ENCODE measurements around the gene HOXA10.
A peak's percentile ranks its signal among the peaks of the same experiment; 100 is the strongest.

Gene HOXA10

DNA sequence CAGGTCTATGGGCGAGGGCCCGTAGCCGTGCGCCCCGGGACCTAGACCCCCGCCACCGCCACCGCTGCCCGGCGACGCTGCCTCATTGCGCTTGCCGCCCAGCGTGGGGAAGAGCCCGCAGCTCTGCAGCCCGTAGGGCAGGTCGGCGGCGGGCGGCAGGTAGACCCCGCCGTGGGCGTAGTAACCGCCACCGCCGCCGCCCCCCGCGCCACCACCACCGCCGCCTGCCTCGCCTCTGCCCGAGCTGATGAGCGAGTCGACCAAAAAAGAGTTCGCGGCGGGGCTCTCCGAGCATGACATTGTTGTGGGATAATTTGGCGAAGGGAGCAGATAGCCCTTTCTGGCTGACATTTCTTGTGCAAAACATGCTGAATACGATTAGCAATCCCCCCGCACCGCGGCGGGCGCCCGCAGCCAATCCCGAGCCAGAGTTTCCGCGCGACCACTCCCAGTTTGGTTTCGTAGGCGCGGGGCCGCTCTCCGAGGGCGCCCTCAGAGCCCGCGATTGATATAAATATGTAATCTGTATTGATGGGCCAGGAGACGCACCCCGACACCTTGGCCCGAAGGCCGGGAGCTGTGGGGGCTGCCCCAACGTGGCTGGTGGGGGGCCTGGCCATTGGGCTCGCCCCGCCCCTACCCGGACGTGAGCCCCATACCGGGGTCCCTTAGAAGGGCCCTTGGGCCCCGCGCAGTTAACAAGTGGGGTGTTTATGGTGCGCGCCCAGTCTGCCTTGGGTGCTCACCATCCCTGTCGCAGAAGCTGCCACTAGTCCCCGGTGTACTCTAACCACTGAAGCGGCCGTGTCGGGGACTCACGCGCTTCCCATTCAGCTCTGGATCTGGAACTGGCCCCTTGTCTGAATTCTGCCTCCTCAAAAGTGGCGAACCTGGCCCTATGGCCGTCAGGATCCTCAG, at the start of gene HOXA10:
HOXA10 (minus strand) TSS at position 365 of the 918 bp plus-strand sequence; CDS start at position 351, 14 bp downstream.
- no peak within 1 kb of the TSS for H3K4me3 ChIP-seq (ENCODE audit: low read length)
- DNase-seq (ENCODE audit: low read depth) = no peak
- TF ChIP-seq, protein P1, sequence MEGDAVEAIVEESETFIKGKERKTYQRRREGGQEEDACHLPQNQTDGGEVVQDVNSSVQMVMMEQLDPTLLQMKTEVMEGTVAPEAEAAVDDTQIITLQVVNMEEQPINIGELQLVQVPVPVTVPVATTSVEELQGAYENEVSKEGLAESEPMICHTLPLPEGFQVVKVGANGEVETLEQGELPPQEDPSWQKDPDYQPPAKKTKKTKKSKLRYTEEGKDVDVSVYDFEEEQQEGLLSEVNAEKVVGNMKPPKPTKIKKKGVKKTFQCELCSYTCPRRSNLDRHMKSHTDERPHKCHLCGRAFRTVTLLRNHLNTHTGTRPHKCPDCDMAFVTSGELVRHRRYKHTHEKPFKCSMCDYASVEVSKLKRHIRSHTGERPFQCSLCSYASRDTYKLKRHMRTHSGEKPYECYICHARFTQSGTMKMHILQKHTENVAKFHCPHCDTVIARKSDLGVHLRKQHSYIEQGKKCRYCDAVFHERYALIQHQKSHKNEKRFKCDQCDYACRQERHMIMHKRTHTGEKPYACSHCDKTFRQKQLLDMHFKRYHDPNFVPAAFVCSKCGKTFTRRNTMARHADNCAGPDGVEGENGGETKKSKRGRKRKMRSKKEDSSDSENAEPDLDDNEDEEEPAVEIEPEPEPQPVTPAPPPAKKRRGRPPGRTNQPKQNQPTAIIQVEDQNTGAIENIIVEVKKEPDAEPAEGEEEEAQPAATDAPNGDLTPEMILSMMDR (IDR thresholded peaks at IDR 0.05; ENCODE audit: insufficient read depth, low read depth, low read length, missing control alignments) = no peak

DNA sequence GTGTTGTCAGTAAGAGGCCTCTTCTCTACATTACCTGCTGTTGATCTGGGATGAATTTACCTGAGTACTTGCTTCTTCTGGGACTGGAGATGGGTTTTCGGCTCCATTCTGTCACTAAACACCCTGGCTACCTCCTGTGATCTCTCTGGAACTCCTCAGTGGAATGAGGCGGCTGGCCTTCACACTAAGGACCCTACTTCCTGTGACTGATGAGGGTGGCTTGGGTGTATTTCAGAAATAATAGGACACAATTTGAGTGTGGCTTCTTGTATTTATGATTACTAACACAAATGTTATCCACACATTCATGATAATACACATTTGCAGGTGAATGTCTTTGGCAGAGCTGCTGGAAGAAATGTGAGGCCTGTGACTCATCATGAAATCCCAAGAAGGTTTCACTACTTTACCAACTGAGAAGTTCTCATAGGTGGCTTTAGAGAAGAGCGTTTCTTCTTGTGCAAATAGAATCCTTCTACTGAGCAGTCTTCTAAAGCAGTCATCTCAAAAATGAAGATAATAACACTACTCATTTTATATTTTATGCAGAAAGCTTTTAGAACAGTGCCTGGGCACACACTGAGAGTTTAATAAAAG, 47.2 kb upstream of the HOXA10 start:
- TF ChIP-seq, protein P1 (IDR thresholded peaks at IDR 0.05; ENCODE audit: insufficient read depth, low read depth, low read length, missing control alignments) = no peak
- H3K4me3 ChIP-seq (ENCODE audit: low read length) = no peak overlapping the region
- DNase-seq (ENCODE audit: low read depth) = peak; percentile 28

DNA sequence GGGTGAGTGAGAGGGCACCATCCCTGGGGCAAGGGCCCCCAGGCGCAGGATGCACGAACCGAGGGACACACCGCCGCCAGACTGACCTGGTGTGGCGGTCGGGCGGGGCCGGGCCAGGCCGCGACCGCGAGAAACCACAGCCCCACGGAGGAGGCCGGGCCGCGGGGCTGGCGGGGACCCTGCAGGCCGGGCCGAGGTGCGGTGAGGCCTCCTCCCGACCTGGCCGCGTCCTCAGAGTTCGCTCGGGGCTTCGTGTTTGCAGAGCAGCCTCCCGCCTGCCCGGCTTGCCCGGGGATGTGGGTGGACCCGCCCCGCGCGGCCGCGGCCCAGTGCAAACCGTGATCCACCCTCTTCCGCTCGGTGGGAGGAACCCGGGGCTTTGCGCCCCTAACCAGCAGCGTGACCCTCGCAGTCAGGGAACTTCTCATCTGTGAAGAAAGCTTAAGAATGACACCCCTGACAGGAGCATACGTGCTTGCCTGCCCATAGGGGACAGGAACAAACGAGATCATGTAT, 46.4 kb upstream of the HOXA10 start:
- TF ChIP-seq, protein P1 (IDR thresholded peaks at IDR 0.05; ENCODE audit: insufficient read depth, low read depth, low read length, missing control alignments) = no peak
- DNase-seq (ENCODE audit: low read depth) = no peak
- H3K4me3 ChIP-seq (ENCODE audit: low read length) = no peak overlapping the region

DNA sequence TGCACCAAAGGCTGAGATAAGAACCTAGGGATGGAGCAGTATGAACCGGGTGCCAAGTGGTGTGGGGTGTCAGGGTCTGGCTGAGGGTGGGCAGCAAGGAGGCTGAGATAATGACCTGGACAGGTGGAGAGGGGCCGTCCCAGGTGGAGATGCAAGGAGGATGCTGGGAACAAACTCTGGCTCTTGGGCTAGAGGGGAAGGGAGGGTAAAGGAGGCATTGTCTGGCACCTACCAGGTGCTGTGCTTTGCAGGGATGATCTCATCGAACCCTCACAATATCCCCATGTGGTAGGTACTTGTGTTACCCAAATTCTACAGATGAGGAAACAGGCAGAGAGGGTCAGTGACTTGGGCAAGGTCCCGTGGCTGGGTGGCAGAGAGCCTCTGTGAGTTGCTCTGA, 45.7 kb upstream of the HOXA10 start:
- no peak overlapping the region for H3K4me3 ChIP-seq (ENCODE audit: low read length)
- TF ChIP-seq, protein P1 (IDR thresholded peaks at IDR 0.05; ENCODE audit: insufficient read depth, low read depth, low read length, missing control alignments) = no peak
- DNase-seq (ENCODE audit: low read depth) = no peak

DNA sequence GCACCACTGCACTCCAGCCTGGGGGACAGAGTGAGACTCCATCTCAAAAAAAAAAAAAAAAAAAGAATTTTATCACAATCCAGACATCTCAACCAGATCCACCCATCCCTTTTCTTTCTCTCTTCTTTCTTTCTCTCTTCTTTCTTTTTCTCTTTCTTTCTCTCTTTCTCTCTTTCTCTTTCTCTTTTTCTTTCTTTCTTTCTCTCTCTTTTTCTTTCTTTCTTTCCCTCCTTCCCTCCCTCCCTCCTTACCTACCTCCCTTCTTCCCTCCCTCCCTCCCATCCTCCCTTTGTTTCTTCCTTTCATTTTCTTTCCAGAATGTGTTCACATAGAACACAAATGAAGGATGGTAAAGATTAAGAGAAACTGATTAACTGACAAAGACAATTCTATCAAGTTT, 43.8 kb upstream of the HOXA10 start:
- H3K4me3 ChIP-seq (ENCODE audit: low read length) = no peak overlapping the region
- DNase-seq (ENCODE audit: low read depth) = no peak
- TF ChIP-seq, protein P1 (IDR thresholded peaks at IDR 0.05; ENCODE audit: insufficient read depth, low read depth, low read length, missing control alignments) = no peak

DNA sequence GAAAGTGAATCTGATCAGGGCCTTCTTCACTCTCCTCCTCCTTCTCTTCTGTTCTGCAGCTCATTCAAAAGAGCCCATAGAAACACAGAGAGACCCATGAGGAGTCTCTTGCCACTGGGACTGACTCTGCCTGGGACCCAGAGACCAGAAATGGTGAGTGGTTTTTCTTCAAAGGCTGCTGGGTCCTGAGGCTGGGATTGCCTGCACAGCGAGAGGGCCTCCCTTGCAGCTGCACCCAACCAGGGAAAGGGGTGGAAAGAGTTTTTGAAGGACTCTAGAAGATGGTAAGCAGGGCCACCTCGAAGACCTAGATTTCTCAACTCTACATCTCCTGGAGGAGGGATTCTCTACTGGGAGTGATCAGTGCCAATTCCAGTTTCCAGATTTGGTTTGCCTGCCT, 41.2 kb upstream of the HOXA10 start:
- H3K4me3 ChIP-seq (ENCODE audit: low read length) = no peak overlapping the region
- DNase-seq (ENCODE audit: low read depth) = no peak
- TF ChIP-seq, protein P1 (IDR thresholded peaks at IDR 0.05; ENCODE audit: insufficient read depth, low read depth, low read length, missing control alignments) = no peak
